H1 (cell line): ENCODE data around the gene SPON2. TPM values are rescaled to one million over a fixed set of nuclear protein-coding genes. Genes with fewer than 3 reads are reported as not detected.

Experiments used
- SIN3A ChIP-seq, 2 experiments: IDR thresholded peaks in 1 of 2; conservative IDR thresholded peaks in 1 of 2; 2 replicates each; pipeline ENCODE4 v1.6.1; 2011 to 2012; ENCODE audit warnings: low read length in 2 of 2, improper control_type of control experiment in 1 of 2, low read depth in 1 of 2, mild to moderate bottlenecking in 1 of 2
- SUZ12 ChIP-seq: fragments of 200-600 bp; sonication (generic); IDR thresholded peaks from 2 replicates; pipeline ENCODE4 v1.6.1; 2012; ENCODE audit warnings: mild to moderate bottlenecking, inconsistent platforms, low read length, moderate library complexity, mixed read lengths
- TAF1 ChIP-seq: IDR thresholded peaks from 2 replicates; pipeline ENCODE4 v1.6.1; 2011; ENCODE audit warnings: mild to moderate bottlenecking, low read depth, low read length
- TCF12 ChIP-seq: IDR thresholded peaks from 2 replicates; pipeline ENCODE4 v1.6.1; 2011; ENCODE audit warnings: low read depth, mild to moderate bottlenecking, low read length
- polyA plus RNA-seq, 7 experiments: library from polyadenylated mRNA; depleted of rRNA in 3 of 7; stranded (reverse) in 5 of 7; unstranded in 2 of 7; fragments of >200 nt in 5 of 7; fragments of 200-250 nt in 2 of 7; gene quantifications; 1 replicate in 5 of 7; 2 replicates in 1 of 7; 4 replicates in 1 of 7; pipeline versions ENCODE4 v1.2.1 to v1.2.3, GENCODE V29; 2011 to 2013; ENCODE audit warnings: missing spikeins in 2 of 7, mixed read lengths in 2 of 7
- total RNA-seq: library from RNA; stranded (reverse); fragmentation: NEBNext Ultra II Directional; extraction: Animal tissue kit (Norgen Biotek cat#: 25700); gene quantifications from 2 replicates; pipeline ENCODE4 v1.2.1, GENCODE V29; 2021
- TF ChIP-seq, protein P1 (sequence below): IDR thresholded peaks from 2 replicates; pipeline ENCODE4 v1.6.1; 2011; ENCODE audit warnings: low read length, improper control_type of control experiment

Gene SPON2
- total and polyA plus RNA-seq, 2 of the 8 experiments (the other 6 are each of a cell fraction or from before 2014, with no cell fraction given): 2.8 to 3.2 TPM

- no peak for TF ChIP-seq TCF12
- no peak for TF ChIP-seq TAF1
- TF ChIP-seq SUZ12: no peak
- TF ChIP-seq, protein P1, sequence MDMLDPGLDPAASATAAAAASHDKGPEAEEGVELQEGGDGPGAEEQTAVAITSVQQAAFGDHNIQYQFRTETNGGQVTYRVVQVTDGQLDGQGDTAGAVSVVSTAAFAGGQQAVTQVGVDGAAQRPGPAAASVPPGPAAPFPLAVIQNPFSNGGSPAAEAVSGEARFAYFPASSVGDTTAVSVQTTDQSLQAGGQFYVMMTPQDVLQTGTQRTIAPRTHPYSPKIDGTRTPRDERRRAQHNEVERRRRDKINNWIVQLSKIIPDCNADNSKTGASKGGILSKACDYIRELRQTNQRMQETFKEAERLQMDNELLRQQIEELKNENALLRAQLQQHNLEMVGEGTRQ: no peak
- no peak for TF ChIP-seq SIN3A (conservative IDR thresholded peaks at IDR 0.05 in 1 of 2, IDR thresholded peaks at IDR 0.05 in 1 of 2; ENCODE audit: low read depth in 1 of 2, low read length in 2 of 2)
Observed at GRCh38 chr4:1214101-1215095, 42.0 kb upstream of the SPON2 start (continued).
